ENCODE data around the gene FERMT3. TPM values are rescaled to one million over a fixed set of nuclear protein-coding genes. Genes with fewer than 3 reads are reported as not detected.
"Not testable (repeated sequence)": the region's sequence is repeated elsewhere in the genome, so short reads cannot be mapped to it uniquely, and the experiment has no call there.

Gene FERMT3
- total and polyA plus RNA-seq, 2 of the 13 experiments (the other 11 are each of a cell fraction or from before 2014, with no cell fraction given), result 0.29 TPM; not detected in 1

DNA sequence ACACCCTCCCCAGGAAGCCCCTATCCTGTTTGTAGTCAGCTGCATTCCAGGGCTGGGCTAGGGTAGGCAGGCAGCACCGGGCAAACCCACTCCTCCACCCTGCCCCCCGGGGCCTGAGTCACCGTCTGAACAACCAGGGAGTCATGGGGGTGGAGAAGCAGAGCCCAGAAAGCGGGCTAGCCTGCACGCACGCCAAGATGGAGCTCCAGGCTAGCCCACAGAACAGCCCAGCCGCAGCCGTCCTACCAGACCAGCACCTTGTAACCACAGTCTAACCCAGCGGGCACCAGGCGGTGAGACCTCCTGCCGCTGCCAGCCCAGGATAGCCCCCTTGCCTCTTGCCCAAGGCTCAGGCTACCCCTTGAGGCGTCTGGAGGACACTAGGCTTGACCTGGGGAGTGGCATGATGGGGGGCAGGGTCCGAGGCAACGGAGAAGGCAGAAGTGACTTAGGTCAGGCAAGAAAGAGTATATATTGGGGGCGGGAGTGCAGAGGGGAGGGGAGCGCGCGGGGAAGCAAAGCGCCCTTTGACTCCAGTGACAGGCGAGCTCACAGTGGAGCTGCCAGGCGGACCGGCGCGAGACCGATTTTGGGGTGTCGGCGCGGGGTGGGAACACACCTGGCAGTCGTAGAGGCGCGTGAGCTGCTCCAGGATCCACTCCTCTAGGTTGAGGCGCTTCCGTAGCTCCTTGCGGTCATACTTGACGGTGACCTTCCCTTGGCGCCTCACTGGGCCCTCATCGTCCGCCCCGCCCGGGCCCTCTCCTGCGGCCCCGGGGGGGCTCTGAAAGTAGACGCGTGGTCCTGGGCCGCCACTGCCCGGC is 39.5 kb downstream of the FERMT3 start (continued):
- TF ChIP-seq ESRRA (CRISPR knock-in tag; IDR thresholded peaks at IDR 0.05; ENCODE audit: low read depth), result 0 out of 2 replicates have a peak, but pooled peaks have one; percentile 39
- TF ChIP-seq ZNF350 (CRISPR knock-in tag; IDR thresholded peaks at IDR 0.05; ENCODE audit: borderline replicate concordance, low read depth), result peak; percentile 68

DNA sequence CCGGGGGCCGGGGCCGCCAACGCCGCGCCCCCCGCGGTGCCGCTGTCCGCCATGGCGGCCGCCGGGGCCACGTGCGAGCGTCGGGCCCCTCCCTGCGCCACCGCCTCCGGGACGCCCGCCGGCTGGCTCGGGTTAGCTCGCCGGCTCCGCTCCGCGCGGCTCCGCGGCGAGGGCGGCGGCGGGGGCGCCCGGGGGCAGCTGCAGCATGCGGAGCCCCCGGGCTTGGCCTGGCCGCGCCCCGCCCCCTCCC is 40.0 kb downstream of the FERMT3 start:
- H3K27me3 ChIP-seq (ENCODE audit: control insufficient read depth in 1 of 2, insufficient read depth in 2 of 2, low read length in 2 of 2); H3K4me2 ChIP-seq (ENCODE audit: low read depth, low read length); in situ Hi-C loops (cut with HindIII; ENCODE audit: extremely low pct_ligation_motif_present, low pct_unique_long_range_greater_than_20kb); ATAC-seq; CTCF ChIA-PET (ENCODE audit: low intra/inter-chr PET ratio, low total read pairs); H3K9me3 ChIP-seq (ENCODE audit: low read length); BruUV-seq (replicated peaks); H4K20me1 ChIP-seq (ENCODE audit: insufficient read depth, low read length); DNase-seq (ENCODE audit: low spot score); H2AFZ ChIP-seq (ENCODE audit: low read length); FAIRE-seq: not testable (repeated sequence)
- intact Hi-C loops (cut with micrococcal nuclease; ENCODE audit: unreplicated experiment), result loop anchor here (5.0 kb wide), 1 partner anchor 56 kb away; the partner anchor contains the start of gene CATSPERZ
- TF ChIP-seq ZFP36 (IDR thresholded peaks at IDR 0.05; ENCODE audit: borderline replicate concordance, low read depth, low read length, partially characterized antibody), result peak; percentile 63
- peak; percentile 7 for TF ChIP-seq YY1 (IDR thresholded peaks at IDR 0.05; ENCODE audit: insufficient read depth, insufficient replicate concordance, low read depth, low read length)
- peak; percentile 10; the same call in 1 of the 2 replicates for TF ChIP-seq YEATS4 (CRISPR knock-in tag; IDR thresholded peaks at IDR 0.05; ENCODE audit: borderline replicate concordance)
- TF ChIP-seq, protein P1, sequence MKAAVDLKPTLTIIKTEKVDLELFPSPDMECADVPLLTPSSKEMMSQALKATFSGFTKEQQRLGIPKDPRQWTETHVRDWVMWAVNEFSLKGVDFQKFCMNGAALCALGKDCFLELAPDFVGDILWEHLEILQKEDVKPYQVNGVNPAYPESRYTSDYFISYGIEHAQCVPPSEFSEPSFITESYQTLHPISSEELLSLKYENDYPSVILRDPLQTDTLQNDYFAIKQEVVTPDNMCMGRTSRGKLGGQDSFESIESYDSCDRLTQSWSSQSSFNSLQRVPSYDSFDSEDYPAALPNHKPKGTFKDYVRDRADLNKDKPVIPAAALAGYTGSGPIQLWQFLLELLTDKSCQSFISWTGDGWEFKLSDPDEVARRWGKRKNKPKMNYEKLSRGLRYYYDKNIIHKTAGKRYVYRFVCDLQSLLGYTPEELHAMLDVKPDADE (CRISPR knock-in tag; IDR thresholded peaks at IDR 0.05), result 0 out of 2 replicates have a peak, but pooled peaks have one; percentile 41
- 0 out of 2 replicates have a peak, but pooled peaks have one; percentile 31 for TF ChIP-seq TMF1 (CRISPR knock-in tag; IDR thresholded peaks at IDR 0.05; ENCODE audit: low read depth)
- TF ChIP-seq, protein P2, sequence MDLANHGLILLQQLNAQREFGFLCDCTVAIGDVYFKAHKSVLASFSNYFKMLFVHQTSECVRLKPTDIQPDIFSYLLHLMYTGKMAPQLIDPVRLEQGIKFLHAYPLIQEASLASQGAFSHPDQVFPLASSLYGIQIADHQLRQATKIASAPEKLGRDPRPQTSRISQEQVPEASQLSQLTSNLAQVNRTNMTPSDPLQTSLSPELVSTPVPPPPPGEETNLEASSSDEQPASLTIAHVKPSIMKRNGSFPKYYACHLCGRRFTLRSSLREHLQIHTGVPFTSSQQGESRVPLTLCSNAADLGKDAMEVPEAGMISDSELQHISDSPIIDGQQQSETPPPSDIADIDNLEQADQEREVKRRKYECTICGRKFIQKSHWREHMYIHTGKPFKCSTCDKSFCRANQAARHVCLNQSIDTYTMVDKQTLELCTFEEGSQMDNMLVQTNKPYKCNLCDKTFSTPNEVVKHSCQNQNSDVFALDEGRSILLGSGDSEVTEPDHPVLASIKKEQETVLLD (CRISPR knock-in tag; IDR thresholded peaks at IDR 0.05; ENCODE audit: low read depth), result peak; percentile 66; the same call in 1 of the 2 replicates
- peak; percentile 14; the same call in 1 of the 2 replicates for TF ChIP-seq ZNF777 (CRISPR knock-in tag; IDR thresholded peaks at IDR 0.05)
- peaks cover 26% of the 10 kb centered on the region for H3K79me2 ChIP-seq (ENCODE audit: insufficient read depth, low read length)
- H3K36me3 ChIP-seq (replicated peaks in 1 of 2; ENCODE audit: control insufficient read depth in 1 of 2, insufficient read depth in 2 of 2, low read length in 2 of 2), result peaks cover 0 to 11% of the 10 kb centered on the region in 2 experiments; a peak in 2 of 5 replicates
- peak overlapping the region; percentile 79 for H3K9ac ChIP-seq (ENCODE audit: insufficient read depth, low read depth, low read length)
- WGBS (ENCODE audit: low lambda C conversion rate), result 0% methylated on average over 6 of the region's 43 CpGs
- peaks cover 66% of the 10 kb centered on the region for H3K4me1 ChIP-seq (ENCODE audit: insufficient read depth, low read length)
- POLR2A ChIA-PET, result interaction anchor here (1.2 to 8.3 kb wide), 7 partner anchors 9 to 71 kb away, joined by 5 to 113 read pairs (median 7); partner anchors contain the start of genes NUDT22, PRDX5, STIP1 and TRMT112
- peak overlapping the region; percentile 68 for H3K27ac ChIP-seq (ENCODE audit: extremely low read length, insufficient read depth, low read length)
- H3K4me3 ChIP-seq (replicated peaks in 1 of 3; ENCODE audit: insufficient read depth in 1 of 3, low read depth in 2 of 3, low read length in 3 of 3), result peak overlapping the region; percentile 76 to 95 (median 79); a peak in 4 of 6 replicates
